ENCODE data around the gene NEDD4L.
A peak's percentile ranks its signal among the peaks of the same experiment; 100 is the strongest.

Gene NEDD4L

DNA sequence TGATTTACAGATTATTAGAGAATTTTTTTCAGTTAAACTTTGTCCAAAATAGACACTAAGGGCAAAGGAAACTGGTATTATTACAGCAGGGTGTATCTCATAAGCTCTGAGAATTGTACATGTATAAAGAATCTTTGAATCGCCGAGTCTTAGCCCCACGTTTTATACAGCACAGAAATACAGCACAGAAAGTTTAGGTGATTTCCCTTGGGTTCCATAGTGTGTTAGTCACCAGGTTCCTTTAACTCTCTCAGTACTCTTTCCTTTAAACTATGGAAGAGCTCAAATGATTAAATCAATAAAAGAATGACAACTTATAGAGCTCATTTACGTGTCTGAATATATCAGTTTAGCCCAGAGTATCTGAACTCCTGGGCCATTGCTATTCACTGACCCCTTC lies 256.8 kb downstream of the NEDD4L start:
- no peak for DNase-seq

DNA sequence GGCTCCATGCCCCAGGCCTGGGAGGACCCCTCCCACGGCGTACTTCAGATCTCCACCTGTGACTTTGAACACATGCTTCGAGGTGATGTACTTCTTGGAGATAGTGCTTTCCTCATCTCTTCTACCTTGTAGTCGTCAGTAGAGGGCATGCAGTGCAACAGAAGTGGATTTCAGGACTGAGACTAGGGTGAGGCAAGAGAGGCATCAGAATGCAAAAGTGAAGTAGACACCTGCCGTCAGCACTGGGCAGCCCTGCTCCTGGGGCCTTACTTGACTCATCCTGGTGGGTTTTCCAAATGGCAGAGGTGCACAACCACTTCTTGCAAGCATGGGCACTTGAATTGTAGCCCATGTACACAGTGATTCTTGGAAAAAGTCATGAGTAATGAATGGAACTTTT lies 258.8 kb downstream of the NEDD4L start:
- no peak for DNase-seq

DNA sequence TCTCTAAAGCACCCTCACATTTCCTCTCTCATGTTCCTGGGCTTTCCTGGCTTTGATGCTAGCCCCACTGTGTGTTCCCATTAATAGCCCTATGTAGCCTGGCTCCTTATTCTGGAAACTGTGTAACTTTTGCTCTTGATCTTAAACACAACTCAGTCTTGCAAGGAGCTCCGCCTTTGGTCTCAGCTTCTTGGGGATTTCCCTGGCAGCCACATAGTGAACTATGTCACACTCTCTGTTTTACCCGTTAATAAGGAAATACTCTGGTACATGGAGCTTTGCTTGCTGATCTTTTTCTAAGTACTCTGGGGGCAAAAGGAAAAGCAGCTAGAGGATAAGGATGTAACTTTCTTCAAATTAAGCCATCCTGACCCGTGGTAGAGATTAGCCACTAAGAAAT lies 259.3 kb downstream of the NEDD4L start:
- DNase-seq, result peak in 1 of 5 donors; percentile 33

DNA sequence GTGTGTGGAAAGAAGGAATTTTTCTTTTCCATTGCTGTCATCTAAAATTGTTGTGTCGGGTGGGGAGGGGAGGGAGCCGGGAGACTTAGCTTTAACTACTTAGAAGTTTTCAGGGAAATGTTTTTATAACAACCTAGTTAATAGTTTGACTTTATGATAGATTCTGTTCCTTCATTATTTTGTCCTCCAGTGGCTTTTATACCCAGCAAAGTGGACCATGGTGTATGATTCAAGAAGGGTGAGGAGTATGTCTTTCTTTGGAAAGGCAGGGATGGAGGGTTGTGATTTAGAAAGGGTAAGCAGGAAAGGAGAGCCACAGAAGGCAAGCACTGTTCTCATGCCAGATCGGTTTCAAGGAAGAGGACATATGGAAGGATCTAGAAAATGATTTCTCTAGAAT lies 261.8 kb downstream of the NEDD4L start:
- DNase-seq, result no peak

DNA sequence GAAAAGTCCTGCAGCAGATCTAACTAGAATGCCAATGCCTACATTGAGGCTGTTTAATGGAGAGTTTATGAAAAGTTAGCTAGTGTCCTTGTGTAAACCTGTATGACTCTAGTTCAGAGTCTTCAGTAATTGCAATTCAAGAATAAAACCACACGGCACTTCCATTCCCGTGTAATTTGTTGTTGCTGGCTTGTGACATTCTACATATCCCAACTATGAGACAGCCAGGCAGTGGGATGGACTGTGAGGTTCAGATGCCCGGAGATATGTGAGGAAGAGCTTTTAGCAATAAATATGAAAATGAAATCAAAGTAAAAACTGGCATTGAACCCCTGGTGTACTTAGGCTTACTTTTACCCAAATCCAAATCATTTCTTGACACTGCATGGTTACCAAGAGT lies 263.4 kb downstream of the NEDD4L start:
- no peak for DNase-seq

DNA sequence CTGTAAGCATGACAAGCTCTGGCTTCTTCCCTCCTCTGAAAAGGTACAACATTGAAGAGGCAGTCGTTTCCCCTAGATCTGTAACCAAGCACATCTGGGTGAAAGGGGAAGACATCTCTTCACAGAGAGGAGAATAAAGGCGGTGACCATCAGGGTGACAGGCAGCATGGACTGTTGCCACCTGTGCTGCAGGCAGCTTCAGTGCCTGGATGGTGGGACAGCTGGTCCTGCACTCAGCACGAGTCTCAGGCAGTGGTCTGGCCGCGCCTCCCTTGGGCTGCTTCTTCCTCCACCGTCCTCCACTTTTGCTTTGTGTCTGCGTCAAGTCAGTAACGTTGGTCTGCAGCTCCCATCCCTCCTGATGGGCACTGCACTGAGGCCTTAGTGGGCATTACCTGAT lies 264.4 kb downstream of the NEDD4L start:
- no peak for DNase-seq

DNA sequence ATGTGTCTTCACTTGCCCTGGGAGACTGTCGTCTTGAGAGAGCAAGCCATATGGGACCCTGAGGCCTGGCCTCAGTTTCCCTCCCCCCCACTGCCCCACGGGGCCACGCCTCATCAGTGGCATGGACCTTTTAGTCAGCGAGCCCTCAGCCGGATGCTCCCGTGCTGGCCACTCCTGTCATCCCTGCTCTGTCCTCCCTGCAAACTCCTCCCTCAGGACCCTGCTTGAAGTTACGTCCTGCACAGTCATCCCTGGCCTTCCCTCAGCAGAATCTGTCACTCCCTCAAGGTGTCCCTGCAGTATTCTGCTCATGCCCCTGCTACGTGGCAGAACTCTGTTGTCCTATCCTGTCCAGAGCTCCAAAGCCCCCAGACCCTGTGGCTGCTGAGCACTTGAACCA lies 265.1 kb downstream of the NEDD4L start:
- DNase-seq, result no peak

DNA sequence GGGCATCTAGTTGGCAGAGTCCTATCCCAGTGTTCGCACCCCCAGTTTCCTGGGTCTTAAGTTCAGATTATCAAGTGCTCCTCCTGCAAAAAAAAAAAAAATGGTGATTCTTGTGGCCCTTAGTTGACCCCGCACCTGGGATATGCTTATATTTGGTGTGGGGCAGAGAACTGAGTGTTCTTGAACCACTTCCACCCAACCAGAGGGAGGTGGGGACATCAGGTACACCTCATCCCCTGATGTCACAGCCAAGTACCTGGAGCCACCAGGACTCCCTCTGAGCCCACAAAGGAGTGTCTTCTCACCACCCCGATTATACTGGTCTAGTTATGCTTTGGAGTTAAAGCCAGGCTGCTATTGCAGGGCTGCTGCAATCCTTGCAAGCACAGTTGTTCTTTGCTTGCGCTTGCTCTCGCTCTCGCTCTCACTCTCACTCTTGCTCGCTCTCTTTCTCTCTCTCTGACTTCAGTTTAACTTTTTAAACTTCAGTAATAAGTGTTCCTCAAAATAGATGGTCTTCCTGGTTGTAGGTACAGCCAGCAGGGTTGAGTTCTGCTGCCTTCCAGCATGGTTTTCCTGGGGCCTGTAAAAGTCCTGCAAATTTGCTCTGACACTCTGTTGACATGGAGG lies 265.7 kb downstream of the NEDD4L start:
- no peak for DNase-seq

DNA sequence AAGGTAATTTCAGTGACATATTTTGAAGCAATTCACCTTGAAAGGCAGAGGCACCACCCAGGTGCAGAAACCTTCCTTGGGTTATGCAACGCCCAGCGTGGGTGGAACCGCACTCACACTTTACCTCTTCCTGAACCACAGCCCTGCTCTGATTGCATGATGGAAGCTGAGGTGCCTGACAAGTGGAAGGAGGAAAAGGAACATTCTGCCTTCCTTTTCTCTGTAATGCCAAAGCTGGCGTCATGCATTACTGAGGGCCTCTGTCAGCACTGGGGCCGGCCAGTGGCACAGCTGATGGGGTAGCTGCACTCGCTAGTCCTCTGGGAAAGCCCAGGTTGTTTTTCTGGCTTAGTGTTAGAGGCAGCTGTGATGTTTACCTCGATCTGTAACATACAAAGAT lies 266.5 kb downstream of the NEDD4L start:
- DNase-seq, result peak in 1 of 5 donors; percentile 14

DNA sequence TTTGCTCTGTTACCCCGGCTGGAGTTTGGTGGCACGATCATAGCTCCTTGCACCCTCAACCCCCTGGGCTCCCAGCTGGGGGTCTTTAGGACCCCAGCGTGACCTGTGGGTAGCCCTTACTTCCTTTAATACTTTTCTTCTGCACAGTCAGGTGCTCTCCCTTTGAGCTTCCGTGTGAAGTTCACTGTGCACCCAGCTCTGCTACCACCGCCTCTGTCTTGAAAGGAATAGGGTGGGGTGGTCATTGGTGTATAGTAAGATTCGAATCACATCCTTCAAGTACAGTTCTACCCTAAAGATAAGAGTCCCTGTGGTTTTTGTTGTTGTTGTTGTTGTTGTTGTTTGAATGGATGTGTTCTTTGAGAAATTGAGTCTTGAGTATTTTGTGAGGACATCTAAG lies 267.4 kb downstream of the NEDD4L start:
- DNase-seq, result no peak

DNA sequence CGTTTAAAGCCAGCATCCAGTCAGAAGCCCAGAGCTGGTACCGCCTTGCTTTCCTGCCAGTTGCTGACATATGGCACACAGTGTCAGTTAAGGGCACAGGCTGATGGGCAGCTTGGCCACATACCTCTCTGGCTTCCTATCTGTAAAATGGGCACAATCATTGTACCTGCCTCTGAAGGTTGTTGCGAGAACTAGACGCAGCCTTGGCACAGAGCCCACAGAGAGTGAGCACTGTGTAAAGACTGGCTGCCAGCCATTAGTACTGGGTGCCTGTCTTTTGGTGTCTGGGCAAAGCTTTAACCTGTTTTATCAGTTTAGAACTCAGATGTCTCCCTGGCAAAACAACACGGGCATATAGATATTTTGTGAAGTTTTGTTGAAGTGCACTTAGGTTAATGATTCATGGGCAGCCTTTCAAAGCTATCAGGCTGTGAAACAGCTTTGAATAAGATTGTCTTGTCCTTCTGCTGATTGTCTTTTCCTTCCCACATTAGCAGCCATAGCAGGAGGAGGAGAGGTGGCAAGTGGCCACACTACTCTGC lies 269.5 kb downstream of the NEDD4L start:
- DNase-seq, result no peak

DNA sequence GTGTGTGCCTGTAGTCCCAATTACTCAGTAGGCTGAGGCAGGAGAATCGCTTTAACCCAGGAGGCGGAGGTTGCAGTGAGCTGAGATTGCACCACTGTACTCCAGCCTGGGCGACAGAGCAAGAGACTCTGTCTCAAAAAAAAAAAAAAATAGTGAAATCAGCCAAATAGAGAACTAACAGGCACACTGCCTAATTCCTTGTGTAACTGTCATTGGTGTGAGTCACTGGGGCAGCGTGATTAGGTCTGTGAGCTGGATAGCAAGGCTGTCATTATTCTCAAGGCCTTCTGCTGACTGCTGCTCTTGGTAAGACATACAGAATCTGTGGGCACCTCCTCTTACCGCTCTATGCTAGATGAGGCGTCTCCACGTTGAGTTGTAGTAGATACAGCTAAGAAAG lies 270.3 kb downstream of the NEDD4L start:
- DNase-seq, result no peak

DNA sequence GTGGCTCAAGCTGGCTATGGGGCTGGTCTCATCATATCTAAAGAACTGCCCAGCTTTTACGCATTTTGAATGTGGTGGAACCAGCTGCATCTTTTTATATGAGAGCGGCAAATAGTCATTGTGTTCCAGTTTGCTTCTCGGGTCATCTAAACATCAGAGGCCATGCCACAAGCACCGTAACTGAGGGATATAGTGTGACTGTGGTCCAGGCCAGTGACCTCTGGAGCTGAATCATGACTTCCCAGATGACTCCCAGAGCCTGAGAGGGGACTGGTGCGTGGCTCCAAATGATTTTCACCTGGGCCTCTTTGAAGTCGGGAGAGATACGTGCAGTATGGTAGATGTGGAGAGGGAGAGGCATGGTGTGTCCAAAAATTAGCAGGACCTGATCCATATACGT lies 271.0 kb downstream of the NEDD4L start:
- no peak for DNase-seq

DNA sequence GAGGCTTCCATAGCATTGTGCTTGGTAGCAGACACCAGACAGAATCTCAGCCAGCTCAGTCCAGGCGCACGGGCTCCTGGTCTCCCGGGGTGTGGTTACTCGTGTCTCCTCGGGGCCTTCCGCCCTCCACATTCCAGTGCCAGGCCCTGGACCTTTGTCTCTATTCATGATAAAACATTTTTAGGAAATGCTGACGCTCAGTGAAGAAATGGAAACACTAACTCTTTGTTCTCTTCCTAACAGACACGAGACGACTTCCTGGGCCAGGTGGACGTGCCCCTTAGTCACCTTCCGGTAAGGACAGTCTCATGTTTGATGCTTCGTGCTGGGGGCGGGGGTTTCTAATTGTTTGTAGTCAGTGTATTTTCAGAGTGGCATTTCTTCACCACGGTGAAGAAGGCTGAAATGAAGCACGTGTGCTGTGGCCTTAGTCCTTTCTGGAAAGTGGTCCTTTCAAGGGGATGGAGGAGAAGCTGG lies 271.8 kb downstream of the NEDD4L start:
- peak in 1 of 5 donors; percentile 7 for DNase-seq

DNA sequence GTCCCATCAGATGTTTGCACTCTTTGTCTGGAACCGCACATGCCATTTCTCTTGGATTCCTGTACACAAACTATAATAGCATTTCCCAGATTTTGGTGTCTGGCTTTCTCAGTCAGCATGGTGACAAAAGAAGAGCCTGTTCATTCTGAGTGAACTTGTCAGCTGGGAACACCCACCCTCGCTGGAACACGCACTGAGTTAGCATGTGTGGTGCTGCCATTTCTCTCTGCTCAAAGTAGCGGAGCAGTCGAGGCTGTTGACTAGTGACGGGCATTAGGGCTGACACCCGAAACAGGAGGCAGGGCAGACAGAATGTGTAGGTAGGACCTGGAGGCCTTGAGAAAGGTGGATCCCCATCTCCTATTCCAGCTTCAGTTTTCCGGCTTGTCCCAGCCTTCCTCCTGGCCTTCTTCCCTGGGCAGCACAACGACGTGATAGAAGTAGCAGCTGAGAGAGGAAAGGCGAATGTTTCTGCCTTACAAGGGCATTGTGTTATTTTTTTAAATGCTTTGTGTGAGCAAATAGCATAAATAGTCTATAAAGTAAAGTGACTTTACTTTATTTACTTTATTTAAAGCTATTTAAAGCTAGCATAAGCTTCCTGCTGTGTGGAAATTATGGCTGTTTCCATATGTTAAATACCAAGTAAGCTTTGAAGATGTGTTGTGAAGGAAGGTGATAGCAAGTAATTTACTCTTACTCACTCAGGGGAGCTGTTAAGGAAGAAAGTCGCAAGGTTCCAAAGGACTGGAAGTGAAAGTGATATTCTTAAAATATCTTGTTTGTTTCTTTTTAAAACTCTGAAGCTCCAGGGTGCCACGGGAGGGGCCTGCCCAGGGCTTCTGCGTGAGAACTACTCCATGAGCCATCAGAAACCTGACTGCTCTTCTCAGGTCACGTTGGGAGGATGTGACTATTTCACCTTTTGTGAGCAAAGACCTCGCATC lies 272.6 kb downstream of the NEDD4L start:
- DNase-seq, result no peak

DNA sequence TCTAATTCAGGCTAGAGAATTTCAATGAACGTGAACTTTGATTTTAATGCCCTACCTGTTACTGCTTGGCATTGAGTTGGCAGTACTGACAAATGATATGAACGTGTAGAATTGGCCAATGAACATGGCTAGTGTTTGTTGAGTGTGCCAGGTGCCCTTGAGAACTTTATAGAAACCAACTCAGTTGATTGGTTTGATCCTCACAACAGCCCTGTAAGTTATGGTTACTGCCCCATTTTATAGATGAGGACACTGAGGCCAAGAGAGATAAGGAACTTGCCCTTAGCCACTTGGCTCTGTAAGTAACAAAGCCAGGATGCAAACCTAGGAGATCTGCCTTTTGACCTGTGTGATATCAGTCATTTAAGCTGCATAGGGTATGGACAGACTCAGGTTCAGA lies 275.7 kb downstream of the NEDD4L start:
- DNase-seq, result no peak

DNA sequence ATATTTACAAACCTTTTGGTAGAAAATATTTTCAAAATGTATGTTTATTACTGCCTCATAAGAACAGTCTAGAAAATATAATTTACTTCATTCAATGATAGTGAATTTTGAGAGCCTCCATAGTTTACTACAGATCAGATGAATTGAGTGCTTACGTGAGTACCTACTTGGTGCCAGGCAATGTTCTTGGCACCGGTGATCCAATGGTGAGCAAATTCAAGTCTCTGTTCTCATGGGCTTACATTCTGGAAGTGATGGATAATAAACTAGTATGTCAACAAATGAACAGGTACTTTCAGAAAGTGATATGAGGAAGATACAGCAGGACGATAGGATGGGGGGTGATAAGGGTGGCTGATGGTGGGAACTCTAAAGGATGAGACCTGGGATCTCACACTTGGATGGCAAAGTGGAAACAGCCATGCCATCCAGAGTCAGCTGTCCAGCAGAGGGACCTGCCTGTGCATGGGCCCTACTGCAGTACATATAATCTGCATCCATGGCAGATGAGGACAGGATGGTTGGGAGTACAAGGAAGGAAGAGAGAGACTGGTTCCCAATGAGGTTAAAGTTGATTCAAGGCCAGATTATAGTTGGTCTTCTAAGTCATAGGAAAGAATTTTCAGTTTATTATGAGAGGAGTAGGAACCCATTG lies 277.0 kb downstream of the NEDD4L start:
- DNase-seq, result no peak

DNA sequence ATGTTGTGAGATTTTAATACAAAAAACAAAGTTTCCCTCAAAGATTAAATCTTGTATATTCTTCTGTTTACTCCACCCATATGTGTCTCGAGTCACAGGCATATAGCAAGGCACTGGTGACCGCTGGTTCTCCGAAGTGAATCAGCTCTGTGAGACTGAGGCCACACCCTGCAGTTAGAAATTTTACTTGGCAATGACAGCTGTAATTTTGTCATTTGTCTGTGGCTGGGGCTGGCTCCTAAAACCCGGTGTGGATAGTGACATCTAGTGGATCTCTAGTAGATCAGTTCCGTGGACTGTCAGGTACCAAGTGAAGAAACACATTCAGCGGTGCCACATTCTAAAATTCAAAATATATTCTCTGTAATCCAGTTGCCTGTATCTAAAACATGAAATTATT lies 278.0 kb downstream of the NEDD4L start:
- DNase-seq, result peak in 3 of 5 donors; percentile 16 to 71 (median 21)

DNA sequence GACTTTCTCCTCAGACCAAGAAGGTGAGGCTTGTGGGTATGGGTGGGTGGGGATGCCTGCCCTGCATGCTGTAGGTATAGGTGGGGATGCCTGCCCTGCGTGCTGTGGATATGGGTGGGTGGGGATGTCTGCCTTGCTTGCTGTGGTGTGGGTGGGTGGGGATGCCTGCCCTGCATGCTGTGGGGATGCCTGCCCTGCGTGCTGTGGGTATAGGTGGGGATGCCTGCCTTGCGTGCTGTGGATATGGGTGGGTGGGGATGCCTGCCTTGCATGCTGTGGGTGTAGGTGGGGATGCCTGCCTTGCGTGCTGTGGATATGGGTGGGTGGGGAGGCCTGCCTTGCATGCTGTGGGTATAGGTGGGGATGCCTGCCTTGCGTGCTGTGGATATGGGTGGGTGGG lies 278.4 kb downstream of the NEDD4L start:
- DNase-seq, result no peak

DNA sequence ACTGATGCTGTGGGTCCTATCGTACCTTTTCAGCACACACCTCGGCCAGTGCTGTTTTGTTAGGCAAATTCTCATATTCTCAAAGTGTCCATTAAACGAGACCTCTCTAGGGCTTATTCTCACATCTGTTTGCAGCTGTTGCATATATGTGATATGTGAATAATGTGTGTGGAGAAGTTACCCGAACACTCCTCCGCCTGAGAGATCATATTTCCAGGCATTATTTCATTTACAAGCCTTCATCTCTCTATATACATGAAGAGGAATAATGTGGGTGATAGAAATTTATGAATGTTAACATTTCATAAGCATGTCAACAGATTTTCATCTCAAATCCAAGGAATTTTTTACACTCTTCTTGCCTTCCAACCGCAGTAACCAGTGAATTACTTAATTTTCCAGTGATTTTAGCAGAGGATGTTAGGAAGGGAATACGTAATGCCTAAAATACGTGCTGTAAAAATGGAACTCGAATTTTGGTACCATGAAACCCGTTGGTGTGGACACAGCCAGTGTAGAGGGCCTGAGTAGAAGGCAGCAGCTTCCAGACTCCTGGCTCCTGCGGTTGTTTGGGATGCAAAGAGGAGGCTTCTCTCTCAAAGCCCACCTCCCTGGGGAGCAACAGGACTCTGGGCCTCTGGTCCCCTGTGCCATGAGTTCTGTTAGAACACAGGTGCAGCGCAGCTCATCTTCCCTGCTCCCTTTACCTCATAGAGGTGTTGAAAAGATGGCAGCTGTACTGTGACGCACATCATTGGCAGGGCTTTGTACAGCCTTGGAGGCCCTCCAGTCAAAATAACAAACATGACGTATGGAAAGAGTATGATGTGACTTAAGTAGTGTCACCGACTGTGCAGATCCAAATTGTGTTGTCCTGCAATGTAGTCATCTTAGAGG lies 280.1 kb downstream of the NEDD4L start:
- no peak for DNase-seq

DNA sequence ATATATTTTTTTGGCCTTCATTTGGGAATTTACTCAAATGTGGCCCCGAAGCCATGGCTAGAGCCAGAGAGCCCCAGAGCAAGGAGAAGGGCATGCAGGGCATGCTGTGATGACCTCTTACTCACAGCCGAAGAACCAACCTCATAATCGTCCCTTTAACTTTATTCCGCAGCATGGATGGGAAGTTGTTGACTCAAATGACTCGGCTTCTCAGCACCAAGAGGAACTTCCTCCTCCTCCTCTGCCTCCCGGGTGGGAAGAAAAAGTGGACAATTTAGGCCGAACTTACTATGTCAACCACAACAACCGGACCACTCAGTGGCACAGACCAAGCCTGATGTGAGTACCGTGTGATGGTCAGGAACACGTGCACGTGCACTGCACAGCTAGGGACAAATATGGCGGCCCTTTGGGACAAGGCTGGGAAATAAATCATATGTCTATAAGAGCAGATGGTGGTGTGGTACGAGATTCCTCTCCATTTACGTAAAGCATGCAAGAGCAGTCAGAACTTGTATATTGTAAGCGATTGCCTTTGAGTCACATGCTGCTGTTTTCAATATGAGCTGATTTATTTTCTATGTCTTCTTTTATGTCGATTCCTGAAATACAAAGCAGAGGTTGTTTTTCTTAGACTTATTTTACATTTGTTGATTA lies 280.9 kb downstream of the NEDD4L start:
- no peak for DNase-seq

DNA sequence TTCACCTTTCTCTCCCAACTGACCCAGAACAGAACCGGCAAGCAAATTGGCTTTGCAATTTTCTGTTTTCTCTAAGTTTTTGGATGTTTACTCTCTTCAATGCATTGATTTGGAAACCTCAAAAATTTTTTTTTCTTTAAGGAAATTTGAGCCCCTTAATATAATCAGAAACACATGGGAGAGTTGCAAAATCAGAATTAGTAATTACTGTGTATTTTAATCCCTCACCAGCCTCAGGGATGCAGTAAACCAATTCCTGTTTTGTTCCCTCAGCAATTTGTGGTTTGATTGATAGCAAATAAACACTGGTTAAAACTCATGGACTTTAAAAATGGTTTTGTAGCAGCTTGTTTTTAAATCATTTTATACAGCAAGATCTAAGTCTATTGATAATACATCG lies 281.5 kb downstream of the NEDD4L start:
- DNase-seq, result no peak
